Activated CD4-positive, CD25-positive, alpha-beta regulatory T cell treated with anti-CD3 and anti-CD28 coated beads, Interleukin-2, amount 50 U/mL, for 16 hours (primary cell): ENCODE data around the gene FTCD.
"Not testable (repeated sequence)": the region's sequence is repeated elsewhere in the genome, so short reads cannot be mapped to it uniquely, and the experiment has no call there.

Experiments used
- DNase-seq: peaks from one replicate; pipeline ENCODE4 v3.0.0-alpha.2; 2020; ENCODE audit warnings: low read depth, low spot score

FTCD gene

DNA sequence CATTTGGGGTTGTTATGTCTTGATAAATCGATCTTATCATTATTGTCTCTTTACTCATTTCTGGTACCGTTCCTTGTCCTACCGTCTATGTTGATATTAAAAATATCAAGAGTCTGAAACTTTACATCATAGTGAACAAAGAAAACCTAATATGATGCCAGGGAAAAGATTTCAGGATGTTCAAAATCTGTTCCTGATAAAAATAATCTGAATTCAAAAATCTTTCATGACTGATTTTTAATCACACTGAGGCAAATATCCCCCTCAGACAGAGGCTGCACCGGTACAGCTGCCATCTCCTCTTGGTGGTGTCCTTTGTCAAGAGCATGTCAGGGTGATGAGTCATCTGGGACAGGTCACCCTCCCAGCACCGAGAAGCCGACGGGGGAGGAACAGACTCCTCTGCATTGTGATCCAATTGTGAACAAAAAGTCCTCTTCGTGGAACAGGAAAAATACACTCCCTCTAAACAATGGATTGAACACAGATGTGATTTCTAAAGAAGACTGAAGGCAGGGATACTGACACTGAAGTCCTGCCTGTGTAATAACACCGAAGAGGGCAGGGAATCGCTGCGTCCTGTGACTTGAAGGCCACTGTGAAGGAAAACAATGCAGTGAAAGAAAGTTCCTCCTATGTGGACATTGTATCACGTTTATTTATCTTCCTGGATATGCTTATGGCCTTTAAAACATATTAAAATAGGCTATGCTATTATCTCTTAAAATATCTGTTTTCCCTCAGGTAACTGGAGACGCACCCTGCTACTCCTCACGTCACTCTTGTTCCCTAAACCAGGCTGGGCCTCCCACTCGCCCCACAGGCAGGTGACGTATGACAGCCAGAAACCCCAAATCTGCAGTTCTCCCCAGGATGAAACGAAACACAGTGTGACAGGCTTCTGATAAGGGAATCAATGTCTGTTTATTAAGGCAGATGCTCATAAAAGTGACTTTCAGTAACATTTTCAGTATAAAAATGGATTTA, 33.1 kb upstream of the FTCD start:
- DNase-seq, result no peak

DNA sequence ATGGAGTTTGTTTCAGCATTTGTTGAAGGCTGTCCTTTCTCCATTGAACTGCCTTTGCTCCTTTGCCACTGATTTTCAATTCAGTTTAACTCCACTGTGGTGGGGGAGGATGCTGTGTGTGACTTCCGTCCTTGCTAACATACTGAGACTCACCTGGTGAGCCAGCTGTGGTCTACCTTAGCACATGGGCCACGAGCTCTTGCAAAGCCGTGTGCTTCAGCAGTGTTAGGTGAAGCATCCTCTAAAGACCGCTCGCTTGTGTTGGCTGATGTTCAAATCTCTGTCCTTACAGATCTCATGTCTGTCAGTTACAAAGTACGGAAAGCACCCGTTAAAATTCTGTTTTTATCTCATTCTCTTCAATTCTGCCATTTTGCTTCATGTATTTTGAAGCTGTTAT, 32.4 kb upstream of the FTCD start:
- DNase-seq, result no peak

DNA sequence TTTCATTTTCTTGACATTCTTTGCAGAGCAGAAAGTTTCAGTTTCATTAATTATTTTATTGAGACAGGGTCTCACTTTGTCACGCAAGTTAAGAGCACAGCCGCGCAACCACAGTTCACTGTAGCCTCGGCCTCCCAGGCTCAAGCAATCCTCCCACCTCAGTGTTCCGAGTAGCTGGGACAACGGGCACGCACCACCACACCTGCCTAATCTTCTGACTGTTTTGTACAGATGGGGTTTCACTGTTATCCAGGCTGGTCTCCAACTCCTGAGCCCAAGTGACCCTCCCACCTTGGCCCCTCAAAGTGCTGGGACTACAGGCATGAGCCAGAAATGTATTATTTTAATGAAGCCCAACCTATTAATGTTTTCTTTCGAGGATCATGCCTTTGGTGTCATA, 31.9 kb upstream of the FTCD start:
- DNase-seq, result no peak

DNA sequence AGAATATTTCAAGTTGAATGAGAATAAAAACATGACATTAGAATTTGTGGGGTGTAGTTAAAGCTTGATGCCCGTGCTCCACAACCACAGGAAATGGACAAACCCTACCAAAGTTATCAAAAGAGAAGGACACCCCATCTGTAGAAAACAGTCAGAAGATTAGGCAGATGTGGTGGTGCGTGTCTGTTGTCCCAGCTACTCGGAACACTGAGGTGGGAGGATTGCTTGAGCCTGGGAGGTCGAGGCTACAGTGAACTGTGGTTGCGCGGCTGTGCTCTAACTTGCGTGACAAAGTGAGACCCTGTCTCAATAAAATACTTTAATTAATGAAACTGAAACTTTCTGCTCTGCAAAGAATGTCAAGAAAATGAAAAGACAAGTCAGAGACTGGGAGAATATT, 30.3 kb upstream of the FTCD start:
- no peak for DNase-seq

DNA sequence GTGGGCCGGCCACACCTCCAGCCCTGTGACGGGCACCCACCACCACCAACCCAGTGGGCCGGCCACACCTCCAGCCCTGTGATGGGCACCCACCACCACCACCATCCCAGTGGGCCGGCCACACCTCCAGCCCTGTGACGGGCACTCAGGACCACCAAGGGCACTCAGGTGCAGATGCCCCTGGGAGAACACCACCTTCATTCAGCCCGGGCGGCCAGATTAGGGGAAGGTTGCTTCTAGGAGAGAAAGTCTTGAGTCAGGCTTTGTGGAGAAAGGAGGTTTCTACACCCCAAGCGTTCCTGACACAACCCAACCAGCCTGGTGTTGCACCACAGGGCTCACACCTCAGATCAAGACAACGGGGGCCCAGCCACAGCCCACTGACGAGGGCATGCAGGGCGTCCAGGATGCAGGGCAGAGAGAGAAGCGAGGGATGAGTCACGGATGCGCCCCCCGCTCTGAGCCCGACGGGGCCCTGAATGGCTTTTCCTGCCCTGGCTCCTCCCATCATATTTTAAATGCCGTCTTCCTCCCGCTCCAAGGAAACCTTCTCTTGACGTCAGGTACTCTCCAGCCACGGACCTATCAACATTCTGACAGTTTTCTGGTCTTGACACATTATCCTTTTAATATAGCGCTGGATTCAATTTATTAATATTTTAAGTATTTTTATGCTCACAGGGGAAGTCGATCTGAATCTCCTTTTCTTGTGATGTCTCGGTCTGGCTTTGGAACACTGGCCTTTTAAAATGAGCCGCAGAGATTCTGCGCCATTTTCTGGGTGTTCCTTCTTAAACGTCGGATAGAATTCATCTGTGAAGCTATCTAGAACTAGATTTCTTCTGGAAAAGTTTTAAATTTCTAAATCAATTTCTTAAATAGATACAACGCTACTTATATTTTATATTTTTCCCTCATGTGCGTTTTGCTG, 29.5 kb upstream of the FTCD start:
- DNase-seq, result peak; percentile 60

DNA sequence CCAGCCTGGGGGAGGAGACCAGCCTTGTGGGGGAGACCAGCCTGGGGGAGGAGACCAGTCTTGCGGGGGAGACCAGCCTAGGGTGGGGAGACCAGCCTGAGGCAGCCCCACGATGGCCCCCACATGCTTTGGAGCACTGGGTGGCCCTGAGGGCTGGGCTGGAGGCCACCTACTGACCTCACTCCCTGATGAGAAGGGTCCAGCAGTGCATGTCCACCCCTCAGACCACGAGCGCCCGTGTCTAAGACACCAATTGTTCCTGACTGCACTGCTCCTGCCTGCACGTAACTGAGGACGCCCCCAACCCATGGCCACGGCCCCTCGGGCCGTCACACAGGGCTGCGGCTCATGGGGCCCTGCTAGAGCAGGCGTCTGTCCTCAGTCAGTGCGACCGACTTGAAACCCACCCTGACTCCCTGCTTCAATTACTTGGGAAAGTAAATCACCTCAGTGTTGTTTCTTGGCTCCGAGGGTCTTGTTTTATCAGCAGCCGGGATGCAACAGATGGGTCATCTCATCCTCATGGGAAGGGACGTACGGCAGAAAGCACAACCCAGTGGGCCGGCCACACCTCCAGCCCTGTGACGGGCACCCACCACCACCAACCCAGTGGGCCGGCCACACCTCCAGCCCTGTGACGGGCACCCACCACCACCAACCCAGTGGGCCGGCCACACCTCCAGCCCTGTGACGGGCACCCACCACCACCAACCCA, 28.7 kb upstream of the FTCD start, which contains the start of gene SPATC1L:
Gene SPATC1L (minus strand): TSS at position 550 of the 715 bp plus-strand sequence. CDS start 1,643 bp downstream, outside the sequence.
- DNase-seq, result no peak

DNA sequence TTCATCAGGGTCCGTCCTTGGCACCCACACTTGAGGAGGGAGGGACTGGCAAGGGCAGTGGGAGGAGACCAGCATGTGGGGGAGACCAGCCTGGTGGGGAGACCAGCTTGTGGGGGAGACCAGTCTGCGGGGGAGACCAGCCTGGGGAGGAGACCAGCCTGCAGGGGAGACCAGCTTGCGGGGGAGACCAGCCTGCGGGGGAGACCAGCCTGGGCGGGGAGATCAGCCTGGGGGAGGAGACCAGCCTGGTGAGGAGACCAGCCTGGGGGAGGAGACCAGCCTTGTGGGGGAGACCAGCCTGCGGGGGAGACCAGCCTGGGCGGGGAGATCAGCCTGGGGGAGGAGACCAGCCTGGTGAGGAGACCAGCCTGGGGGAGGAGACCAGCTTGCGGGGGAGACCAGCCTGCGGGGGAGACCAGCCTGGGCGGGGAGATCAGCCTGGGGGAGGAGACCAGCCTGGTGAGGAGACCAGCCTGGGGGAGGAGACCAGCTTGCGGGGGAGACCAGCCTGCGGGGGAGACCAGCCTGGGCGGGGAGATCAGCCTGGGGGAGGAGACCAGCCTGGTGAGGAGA, 28.0 kb upstream of the FTCD start:
- not testable (repeated sequence) for DNase-seq

DNA sequence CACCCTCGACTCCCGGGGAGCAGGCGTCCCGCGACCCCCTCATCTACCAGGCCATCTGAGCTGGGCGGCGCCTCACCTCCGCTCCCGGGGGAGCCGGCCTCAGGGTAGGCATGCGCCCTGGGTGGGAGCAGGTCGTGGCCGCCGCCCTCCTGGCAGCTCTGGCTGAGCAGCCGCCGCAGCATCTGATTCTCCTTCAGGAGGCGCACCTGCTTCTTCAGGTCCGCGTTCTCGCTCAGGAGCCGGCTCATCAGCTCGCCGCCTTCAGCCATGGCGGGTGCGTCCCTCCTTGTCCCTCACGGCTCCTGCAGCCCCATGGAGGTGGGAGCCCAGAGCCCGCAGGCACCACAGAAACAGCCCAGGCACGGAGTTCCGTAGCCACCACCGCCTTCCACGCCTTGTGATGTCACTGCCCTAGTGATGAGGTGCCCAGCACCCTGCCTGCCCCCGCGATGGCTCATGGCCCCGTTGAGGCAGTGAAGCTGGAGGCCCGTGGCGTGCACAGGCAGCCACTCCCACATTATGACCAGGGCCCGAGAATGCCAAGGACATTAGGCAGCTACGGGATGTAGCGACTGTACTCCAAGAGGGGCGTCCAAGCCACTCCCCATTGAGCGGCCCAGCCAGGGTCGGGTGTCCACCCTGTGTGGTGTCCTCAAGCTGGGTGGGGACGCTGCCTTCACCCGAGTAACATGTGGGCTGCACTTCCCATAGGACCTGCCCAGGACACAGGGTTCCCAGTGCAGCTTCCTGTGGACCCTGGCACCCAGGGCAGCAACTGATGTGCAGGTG, 27.4 kb upstream of the FTCD start:
- no peak for DNase-seq

DNA sequence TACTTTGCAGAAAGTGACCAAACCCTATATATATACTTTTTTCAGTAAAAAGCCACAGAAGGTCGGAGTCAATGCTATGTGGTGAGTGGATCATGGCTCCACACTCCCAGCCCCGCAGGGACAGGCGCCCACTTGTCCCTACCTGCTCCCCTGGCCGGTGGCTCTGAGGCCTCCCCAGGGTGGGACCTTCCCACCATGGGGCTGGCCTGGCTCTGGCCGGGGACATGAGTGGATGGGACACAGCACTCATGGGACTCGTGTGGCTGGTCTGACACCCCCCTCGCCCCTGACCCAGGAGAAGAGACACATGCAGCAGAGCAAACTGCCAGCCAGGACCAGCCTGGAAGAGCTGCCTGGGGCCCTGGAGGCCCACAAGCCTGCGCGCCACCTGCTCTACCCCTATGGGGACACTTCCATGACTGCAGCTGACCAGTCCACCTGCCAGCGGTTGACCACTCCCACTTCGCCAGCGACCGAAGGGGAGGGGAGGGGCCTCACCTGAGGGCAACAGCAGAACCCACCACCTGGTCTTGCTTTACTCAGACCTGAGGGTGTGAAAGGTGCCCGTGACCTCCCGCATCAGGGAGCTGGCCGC, 26.7 kb upstream of the FTCD start:
- DNase-seq, result no peak

DNA sequence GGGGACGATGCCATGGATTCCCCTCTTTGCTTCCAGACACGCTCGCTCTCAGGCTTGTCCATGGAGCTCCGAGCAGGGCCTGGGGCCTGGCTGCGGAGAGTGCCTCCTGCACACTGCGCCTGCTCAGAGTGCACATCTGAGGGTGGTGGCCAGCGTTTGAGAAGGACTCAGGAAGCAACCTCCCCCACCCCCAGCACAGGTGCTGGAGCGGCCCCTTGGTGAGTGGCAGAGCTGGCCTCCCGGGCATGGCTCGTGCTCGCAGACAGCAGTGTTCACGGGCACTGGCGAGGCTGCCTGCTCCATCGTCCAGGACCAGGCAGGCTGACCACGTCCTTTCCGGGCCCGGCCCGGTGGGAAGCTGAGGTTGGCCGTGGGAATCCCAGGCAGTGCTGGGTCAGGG, 26.1 kb upstream of the FTCD start:
- DNase-seq, result no peak

DNA sequence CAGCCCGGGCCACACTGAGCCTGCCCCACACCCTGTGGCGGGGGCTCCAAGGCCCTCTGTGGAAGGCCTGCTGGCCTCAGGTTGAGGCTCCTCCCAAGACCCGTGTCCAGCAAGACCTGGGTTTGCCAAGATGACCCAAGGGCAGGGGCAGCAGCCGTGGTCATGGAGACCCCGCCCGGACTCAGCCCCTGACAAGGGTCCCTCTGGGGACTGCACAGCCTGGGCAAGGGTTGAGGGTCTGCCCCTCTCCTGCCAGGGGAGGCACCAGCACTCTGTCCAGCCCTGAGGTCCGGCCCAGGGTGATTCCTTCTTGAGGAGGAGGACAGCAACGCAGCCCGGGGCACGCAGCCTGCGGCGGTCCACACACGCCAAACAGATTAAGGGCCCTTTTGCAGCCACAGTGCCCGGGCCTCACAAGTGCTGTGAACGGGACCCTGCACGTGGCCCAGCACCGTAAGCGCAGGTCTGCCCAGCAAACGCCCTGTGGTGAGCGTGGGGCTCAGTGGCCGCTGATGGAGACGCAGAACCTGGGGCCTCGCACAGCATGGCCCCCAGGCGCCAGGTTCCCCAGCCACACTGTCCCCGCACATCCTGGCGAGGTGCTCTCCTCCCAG, 25.5 kb upstream of the FTCD start:
- no peak for DNase-seq

DNA sequence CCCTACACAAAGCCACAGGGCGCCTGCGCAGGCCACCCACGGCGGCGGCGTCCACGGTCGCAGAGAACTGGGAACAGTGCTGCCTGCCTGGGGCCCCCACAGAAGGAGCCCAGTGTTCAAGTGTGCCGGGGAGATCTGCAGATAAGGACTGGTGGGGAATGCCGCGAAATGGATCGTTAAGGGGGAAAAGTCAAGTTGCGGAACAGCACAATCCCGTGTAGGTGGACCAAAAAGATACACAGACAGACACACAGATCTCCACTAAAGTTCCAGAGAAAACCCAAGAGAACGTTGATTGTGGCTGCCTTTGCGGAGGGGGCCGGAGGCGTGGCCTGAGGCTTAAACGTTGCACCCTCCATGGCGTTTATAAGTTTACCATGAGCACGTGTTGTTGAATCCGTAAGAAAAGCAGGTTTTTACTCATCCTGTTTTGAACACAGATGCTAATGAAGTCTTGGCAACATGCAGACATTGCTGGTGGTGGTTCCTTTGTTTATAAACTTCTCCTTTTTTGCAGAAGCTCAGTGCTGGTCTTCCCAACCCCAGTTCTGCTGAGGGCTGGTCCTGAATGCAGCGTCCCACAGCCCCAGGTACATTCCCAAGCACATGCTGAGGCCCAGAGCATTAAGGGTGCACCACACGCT, 24.8 kb upstream of the FTCD start:
- no peak for DNase-seq

DNA sequence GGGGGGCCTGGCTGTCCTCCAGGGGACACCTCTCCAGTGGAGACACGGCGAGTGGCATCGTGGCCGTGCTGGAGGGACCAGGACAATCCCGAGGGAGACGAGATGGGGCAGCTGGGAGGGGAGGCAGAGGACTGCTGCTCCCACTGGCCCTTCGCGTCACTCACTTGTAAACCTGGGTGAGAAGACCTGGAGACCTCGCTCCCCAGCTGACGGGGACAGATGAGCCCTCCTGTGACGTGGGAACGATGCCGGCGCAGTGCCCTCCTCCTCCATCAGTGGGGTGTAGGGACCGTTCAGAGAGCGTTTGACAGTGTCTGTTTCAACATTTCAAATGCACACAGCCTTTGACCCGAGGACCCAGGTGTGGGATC, 24.3 kb upstream of the FTCD start:
- no peak for DNase-seq

DNA sequence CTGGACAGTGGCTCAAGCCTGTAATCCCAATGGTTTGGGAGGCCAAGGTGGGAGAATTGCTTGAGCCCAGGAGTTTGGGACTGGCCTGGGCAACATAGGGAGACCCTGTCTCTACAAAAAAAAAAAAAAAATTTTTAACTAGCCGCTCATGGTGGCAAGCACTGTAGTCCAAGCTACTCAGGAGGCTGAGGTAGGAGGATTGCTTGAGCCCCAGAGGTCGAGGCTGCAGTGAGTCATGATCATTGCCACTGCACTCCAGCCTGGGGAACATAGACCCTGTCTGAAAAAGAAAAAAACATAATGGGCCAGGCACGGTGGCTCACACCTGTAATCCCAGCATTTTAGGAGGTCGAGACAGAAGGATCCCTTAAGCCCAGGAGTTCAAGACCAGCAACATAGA, 23.6 kb upstream of the FTCD start:
- no peak for DNase-seq

DNA sequence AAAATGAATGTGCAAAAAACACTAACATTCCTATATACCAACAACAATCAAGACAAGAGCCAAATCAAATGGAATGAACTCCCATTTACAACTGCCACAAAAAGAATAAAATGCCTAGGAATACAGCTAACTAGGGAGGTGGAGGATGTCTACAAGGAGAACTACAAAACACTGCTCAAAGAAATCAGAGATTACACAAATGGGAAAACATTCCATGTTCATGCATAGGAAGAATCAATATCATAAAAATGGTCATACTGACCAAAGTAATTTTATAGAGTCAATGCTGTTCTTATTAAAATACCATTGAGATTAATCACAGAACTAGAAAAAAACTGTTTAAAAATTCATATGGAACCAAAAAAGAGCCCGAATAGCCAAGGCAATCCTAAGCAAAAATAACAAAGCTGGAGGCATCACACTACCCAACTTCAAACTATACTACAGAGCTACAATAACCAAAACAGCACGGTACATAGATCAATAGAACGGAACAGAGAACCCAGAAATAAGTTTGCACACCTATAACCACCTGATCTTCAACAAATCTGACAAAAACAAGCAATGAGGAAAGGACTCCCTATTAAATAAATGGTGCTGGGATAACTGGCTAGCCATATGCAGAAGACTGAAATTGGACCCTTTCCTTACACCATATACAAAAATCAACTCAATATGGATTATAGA, 21.2 kb upstream of the FTCD start:
- DNase-seq, result not testable (repeated sequence)

DNA sequence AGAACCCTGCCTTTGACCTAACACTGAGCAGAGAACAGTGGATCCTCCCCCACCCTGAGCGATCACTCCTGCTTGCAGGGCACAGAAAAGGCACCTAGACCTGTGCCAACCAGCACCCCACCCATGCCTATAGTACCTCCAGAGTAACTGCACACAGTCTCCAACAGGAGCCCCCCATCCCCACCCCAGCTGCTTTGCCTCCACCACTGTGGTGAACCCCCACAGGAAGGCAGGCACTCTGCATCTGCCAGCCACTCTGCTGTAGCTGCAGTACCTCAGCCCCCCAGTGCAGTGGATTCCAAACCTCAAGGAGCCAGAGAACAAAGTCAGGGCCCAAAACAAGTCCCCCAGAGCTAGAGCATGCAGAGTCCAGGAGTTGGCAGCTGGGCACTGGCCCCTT, 18.2 kb upstream of the FTCD start:
- DNase-seq, result no peak

DNA sequence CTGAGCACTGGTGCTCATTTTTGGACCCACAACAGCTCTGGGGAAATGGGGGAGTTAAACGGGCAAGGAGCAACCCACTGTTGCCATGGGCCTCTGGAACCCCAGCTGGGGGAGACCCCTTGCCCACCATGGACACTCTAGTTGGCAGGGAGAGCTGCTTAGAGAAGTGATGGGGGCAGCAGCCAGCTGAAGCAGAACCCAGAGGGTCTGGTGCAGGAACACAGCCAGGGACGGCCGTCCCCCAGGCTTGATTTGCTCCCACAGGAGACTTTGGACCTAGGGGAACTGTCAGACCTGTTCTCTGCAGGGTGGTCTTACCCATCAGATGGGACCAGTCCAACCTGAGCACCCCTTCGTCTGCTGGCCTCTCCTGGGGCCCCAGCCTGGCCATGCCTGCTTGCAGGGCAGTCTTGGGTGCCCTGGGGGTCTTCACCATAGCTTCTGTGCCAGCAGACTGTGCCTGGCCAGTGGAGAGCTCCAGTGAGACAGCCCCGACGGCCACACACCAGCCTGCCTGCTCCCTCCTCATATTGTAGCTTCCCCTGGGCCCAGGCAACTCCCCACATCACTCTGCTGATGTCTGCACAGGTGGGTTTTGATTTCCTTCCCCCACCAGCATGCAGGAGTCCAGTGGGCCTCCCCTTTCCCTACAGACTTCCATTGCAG, 17.6 kb upstream of the FTCD start:
- DNase-seq, result no peak
